ENCODE data around the gene ZNF280A.
"Not testable (repeated sequence)": the region's sequence is repeated elsewhere in the genome, so short reads cannot be mapped to it uniquely, and the experiment has no call there.

Gene ZNF280A

DNA sequence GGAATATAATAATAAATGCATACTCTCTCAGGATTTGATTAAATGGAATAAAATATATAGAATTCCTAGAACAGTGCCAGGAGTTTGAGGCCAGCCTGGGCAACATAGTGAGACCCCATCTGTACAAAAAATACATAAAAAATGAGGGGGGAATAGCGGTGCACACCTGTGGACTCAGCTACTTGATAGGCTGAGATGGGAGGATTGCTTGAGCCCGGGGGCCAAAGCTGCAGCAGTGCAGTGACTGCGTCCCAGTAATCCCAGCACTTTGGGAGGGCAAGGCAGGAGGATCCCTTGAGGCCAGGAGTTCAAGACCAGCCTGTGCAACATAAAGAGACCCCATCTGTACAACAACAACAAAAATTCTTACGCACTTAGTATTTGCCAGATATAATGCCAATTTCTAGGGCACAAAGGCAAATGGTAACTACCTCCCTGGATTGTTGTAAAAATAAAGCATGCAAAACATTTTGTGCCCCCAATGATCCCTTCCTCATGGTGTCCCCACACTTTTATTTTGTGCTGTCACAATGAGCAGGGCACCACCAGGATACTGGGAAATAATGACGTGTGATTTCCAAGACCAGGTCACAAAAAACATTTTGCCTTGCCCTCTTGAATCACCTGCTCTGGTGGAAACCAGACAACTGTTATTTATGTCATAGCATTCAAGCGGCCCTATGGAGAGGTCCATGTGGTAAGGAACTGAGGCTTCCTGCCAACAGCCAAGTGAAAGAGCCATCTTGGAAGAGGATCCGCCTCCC, 18.3 kb upstream of the ZNF280A start:
- DNase-seq, result no peak

GRCh38 chr22:22536916-22537315, 16.8 kb upstream of the ZNF280A start:
- no peak for DNase-seq

GRCh38 chr22:22536515-22536914, 16.4 kb upstream of the ZNF280A start:
- no peak for DNase-seq

- no peak for DNase-seq
These were observed 15.6 kb upstream of the ZNF280A start for GRCh38 chr22:22535662-22536061.

- no peak for DNase-seq
These were observed 14.7 kb upstream of the ZNF280A start for GRCh38 chr22:22534604-22535415.

DNA sequence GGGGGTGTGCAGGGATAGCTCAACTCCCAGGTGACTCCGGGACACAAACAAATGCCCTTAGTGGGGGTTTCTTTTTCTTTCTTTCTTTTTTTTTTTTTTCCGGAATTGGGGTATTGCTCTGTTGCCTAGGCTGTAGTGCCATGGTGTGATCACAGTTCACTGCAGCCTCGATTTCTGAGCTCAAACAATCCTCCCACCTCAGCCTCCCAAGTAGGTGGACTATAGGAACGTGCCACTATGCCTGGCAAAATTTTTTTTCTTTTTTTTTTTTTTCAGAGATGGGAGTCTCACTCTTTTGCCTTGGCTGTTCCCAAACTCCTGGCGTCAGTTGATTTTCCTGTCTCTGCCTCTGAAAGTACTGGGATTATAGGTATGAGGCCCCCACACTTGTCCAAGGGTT, 13.8 kb upstream of the ZNF280A start:
- no peak for DNase-seq

GRCh38 chr22:22533417-22533816, 13.3 kb upstream of the ZNF280A start:
- no peak for DNase-seq

GRCh38 chr22:22532547-22533071, 12.5 kb upstream of the ZNF280A start:
- not testable (repeated sequence) for DNase-seq

- no peak for DNase-seq
These were observed 11.9 kb upstream of the ZNF280A start for GRCh38 chr22:22531770-22532546.

- DNase-seq, result no peak
These were observed 8.7 kb upstream of the ZNF280A start for GRCh38 chr22:22528780-22529179.

DNA sequence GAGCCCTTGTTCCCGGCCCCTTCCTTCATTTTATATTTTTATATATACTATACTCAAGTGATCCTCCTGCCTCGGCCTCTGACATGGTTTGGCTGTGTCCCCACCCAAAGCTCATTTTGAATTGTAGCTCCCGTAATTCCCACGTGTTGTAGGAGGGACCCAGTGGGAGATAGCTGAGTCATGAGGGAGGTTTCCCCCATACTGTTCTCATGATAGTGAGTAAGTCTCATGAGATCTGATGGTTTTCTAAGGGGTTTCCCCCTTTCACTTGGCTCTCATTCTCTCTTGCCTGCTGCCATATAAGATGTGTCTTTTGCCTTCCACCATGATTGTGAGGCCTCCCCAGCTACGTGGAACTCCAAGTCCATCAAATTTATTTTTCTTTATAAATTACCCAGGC, 7.2 kb upstream of the ZNF280A start:
- no peak for DNase-seq

- no peak for DNase-seq
These were observed 6.2 kb upstream of the ZNF280A start for GRCh38 chr22:22526125-22526912.

- no peak for DNase-seq
These were observed 3.4 kb upstream of the ZNF280A start for GRCh38 chr22:22523494-22523893.

DNA sequence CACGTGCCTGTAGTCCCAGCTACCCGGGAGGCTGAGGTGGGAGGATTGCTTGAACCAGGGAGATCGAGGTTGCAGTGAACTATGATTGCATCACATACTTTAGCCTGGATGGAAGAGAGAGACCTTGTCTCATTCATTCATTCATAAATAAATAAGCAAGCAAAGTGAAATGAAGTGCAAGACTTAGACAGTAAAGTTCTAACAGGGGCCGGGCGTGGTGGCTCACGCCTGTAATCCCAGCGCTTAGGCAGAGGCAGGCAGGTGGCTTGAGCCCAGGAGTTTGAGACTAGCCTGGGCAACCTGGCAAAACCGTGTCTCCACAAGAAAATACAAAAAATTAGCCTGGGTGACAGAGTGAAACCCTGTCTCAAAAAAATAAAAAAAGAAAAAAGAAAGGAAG, 1.6 kb upstream of the ZNF280A start:
- DNase-seq, result no peak

- DNase-seq, result no peak
These were observed 865 bp upstream of the ZNF280A start for GRCh38 chr22:22520667-22521602.

GRCh38 chr22:22519591-22519990, 479 bp downstream of the ZNF280A start:
- DNase-seq, result no peak

DNA sequence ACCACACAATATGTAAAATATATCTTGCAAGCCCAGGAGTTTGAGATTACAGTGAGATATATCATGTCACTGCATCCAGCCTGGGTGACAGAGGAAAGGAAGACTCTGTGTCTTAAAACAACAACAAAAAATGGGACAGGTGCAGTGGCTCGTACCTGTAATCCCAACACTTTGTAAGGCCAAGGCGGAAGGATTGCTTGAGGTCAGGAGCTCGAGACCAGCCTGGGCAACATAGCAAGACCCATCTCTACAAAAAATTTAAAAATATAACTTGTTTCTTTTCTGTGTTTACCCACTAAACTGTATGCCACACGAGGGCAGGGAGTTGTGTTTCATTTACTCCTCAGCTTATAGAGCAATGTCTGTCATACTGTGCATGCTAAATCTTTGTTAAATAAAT, 3.1 kb downstream of the ZNF280A start:
- no peak for DNase-seq

DNA sequence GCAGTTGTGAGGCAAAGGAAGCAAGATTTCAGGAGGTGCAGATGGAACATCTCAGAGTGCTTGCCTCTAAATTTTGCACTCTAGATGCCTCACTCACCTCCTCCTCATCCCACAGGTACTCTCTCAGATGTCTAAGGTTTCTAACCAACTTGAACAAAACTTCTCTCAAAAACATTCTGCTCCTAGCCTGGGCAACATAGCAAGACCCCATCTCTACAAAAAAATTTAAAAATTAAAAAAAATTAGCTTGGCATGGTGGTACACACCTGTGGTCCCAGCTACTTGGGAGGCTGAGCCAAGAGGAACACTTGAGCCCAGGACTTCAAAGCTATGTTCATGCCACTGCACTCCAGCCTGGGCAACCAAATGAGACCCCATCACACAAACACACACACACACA, 4.2 kb downstream of the ZNF280A start:
- DNase-seq, result no peak

GRCh38 chr22:22514431-22514830, 5.6 kb downstream of the ZNF280A start:
- DNase-seq, result not testable (repeated sequence)

GRCh38 chr22:22513619-22514018, 6.5 kb downstream of the ZNF280A start:
- DNase-seq, result no peak

DNA sequence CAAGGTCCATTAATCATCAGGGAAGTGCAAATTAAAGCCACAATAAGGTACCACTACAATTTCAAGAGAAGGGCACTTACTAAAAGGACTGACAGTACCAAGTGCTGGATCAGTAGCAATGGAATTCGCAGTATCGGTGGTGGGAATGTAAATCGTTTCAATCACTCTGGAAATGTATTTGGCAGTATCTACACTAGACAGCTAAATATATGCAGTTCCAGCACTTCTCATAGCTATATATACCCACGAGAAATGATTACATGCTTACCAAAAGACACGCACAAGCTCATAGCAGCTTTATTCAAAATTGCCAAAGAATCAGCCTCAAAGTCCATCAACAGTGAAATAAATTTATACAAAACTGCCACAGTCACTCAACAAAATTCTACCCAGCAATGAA, 7.1 kb downstream of the ZNF280A start:
- DNase-seq, result no peak
